ENCODE measurements around the gene ANAPC1.

ANAPC1 gene

GRCh38 chr2:111903930-111904439 is 20.0 kb upstream of the ANAPC1 start:
- Histone ChIP-seq H3K79me1 (ENCODE audit: low read depth, low read length) (no peaks in the 10 kb centered on the region), H2BK120ac (ENCODE audit: low read depth, low read length) (no peak overlapping the region), H2BK12ac (ENCODE audit: low read length) (no peak overlapping the region), H4K8ac (ENCODE audit: low read depth, low read length) (no peak overlapping the region), H3K27me3 (ENCODE audit: control insufficient read depth in 3 of 3, insufficient read depth in 3 of 3, low read depth in 1 of 3, low read length in 3 of 3) (peaks cover 0 to 15% (median 5%) of the 10 kb centered on the region in 3 experiments), H3K4me2 (ENCODE audit: insufficient read depth, low read length, poor library complexity, severe bottlenecking) (no peak overlapping the region), H3K27ac (replicated peaks; ENCODE audit: low read length) (no peak overlapping the region), H2BK5ac (ENCODE audit: low read length) (no peak overlapping the region), H2BK15ac (ENCODE audit: low read length) (no peak overlapping the region), H3K4me3 (ENCODE audit: low read length in 2 of 2) (no peak overlapping the region), H4K91ac (ENCODE audit: low read depth, low read length, poor library complexity) (no peak overlapping the region), H3K36me3 (replicated peaks in 1 of 2; ENCODE audit: control insufficient read depth in 2 of 2, insufficient read depth in 2 of 2, low read length in 2 of 2) (no peaks in the 10 kb centered on the region), H2AFZ (ENCODE audit: low read length) (no peak overlapping the region), H3K9me3 (replicated peaks in 1 of 2; ENCODE audit: control insufficient read depth in 2 of 2, insufficient read depth in 1 of 2, low read depth in 1 of 2, low read length in 2 of 2) (no peaks in the 10 kb centered on the region), H2AK5ac (ENCODE audit: low read depth, low read length) (no peak overlapping the region), H3K9ac (ENCODE audit: low read depth, low read length, poor library complexity) (no peak overlapping the region), H3K14ac (ENCODE audit: low read length) (no peak overlapping the region), H3K4me1 (ENCODE audit: control insufficient read depth in 2 of 2, insufficient read depth in 1 of 2, low read depth in 1 of 2, low read length in 2 of 2) (peaks cover 18 to 33% of the 10 kb centered on the region in 2 donors), H3K4ac (ENCODE audit: low read length) (no peak overlapping the region), H3K18ac (ENCODE audit: low read length) (no peak overlapping the region), H3K23ac (ENCODE audit: low read depth, low read length, poor library complexity) (no peak overlapping the region)
- no CpG with 5 or more reads among the region's 5 CpGs for WGBS, 2 donors (ENCODE audit: extremely low coverage in 2 of 2, insufficient read length in 2 of 2, insufficient replicate concordance in 1 of 2)
- DNase-seq (ENCODE audit: low spot score), result no peak

GRCh38 chr2:111903516-111903915 is 19.5 kb upstream of the ANAPC1 start:
- Histone ChIP-seq H4K8ac (ENCODE audit: low read depth, low read length) (no peak overlapping the region), H2BK5ac (ENCODE audit: low read length) (no peak overlapping the region), H3K36me3 (replicated peaks in 1 of 2; ENCODE audit: control insufficient read depth in 2 of 2, insufficient read depth in 2 of 2, low read length in 2 of 2) (no peaks in the 10 kb centered on the region), H4K91ac (ENCODE audit: low read depth, low read length, poor library complexity) (no peak overlapping the region), H3K27me3 (ENCODE audit: control insufficient read depth in 3 of 3, insufficient read depth in 3 of 3, low read depth in 1 of 3, low read length in 3 of 3) (peaks cover 0 to 18% (median 5%) of the 10 kb centered on the region in 3 experiments), H3K18ac (ENCODE audit: low read length) (no peak overlapping the region), H3K9me3 (replicated peaks in 1 of 2; ENCODE audit: control insufficient read depth in 2 of 2, insufficient read depth in 1 of 2, low read depth in 1 of 2, low read length in 2 of 2) (no peaks in the 10 kb centered on the region), H3K79me1 (ENCODE audit: low read depth, low read length) (no peaks in the 10 kb centered on the region), H3K27ac (replicated peaks; ENCODE audit: low read length) (no peak overlapping the region), H3K23ac (ENCODE audit: low read depth, low read length, poor library complexity) (no peak overlapping the region), H2AK5ac (ENCODE audit: low read depth, low read length) (no peak overlapping the region), H3K4me3 (ENCODE audit: low read length in 2 of 2) (no peak overlapping the region), H3K4me2 (ENCODE audit: insufficient read depth, low read length, poor library complexity, severe bottlenecking) (no peak overlapping the region), H2BK12ac (ENCODE audit: low read length) (no peak overlapping the region), H2AFZ (ENCODE audit: low read length) (no peak overlapping the region), H2BK15ac (ENCODE audit: low read length) (no peak overlapping the region), H2BK120ac (ENCODE audit: low read depth, low read length) (no peak overlapping the region), H3K4me1 (ENCODE audit: control insufficient read depth in 2 of 2, insufficient read depth in 1 of 2, low read depth in 1 of 2, low read length in 2 of 2) (peaks cover 15 to 28% of the 10 kb centered on the region in 2 donors), H3K4ac (ENCODE audit: low read length) (no peak overlapping the region), H3K14ac (ENCODE audit: low read length) (no peak overlapping the region), H3K9ac (ENCODE audit: low read depth, low read length, poor library complexity) (no peak overlapping the region)
- no peak for DNase-seq (ENCODE audit: low spot score)
- no CpG with 5 or more reads among the region's 3 CpGs for WGBS, 2 donors (ENCODE audit: extremely low coverage in 2 of 2, insufficient read length in 2 of 2, insufficient replicate concordance in 1 of 2)

- H3K36me3 ChIP-seq (replicated peaks in 1 of 2; ENCODE audit: control insufficient read depth in 2 of 2, insufficient read depth in 2 of 2, low read length in 2 of 2), result no peaks in the 10 kb centered on the region
- H2AK5ac ChIP-seq (ENCODE audit: low read depth, low read length), result no peak overlapping the region
- H3K9me3 ChIP-seq (replicated peaks in 1 of 2; ENCODE audit: control insufficient read depth in 2 of 2, insufficient read depth in 1 of 2, low read depth in 1 of 2, low read length in 2 of 2), result no peaks in the 10 kb centered on the region
- H2BK120ac ChIP-seq (ENCODE audit: low read depth, low read length), result no peak overlapping the region
- H3K4me2 ChIP-seq (ENCODE audit: insufficient read depth, low read length, poor library complexity, severe bottlenecking), result no peak overlapping the region
- H2BK15ac ChIP-seq (ENCODE audit: low read length), result no peak overlapping the region
- no peak overlapping the region for H4K91ac ChIP-seq (ENCODE audit: low read depth, low read length, poor library complexity)
- no peak overlapping the region for H3K4me3 ChIP-seq (ENCODE audit: low read length in 2 of 2)
- DNase-seq (ENCODE audit: low spot score), result no peak
- no peak overlapping the region for H3K4ac ChIP-seq (ENCODE audit: low read length)
- H3K79me1 ChIP-seq (ENCODE audit: low read depth, low read length), result no peaks in the 10 kb centered on the region
- H3K14ac ChIP-seq (ENCODE audit: low read length), result no peak overlapping the region
- H2BK12ac ChIP-seq (ENCODE audit: low read length), result no peak overlapping the region
- H3K4me1 ChIP-seq (ENCODE audit: control insufficient read depth in 2 of 2, insufficient read depth in 1 of 2, low read depth in 1 of 2, low read length in 2 of 2), result peaks cover 10 to 18% of the 10 kb centered on the region in 2 donors
- H3K23ac ChIP-seq (ENCODE audit: low read depth, low read length, poor library complexity), result no peak overlapping the region
- no CpG with 5 or more reads among the region's 3 CpGs for WGBS, 2 donors (ENCODE audit: extremely low coverage in 2 of 2, insufficient read length in 2 of 2, insufficient replicate concordance in 1 of 2)
- no peak overlapping the region for H3K18ac ChIP-seq (ENCODE audit: low read length)
- H2BK5ac ChIP-seq (ENCODE audit: low read length), result no peak overlapping the region
- peaks cover 0 to 28% (median 5%) of the 10 kb centered on the region in 3 experiments for H3K27me3 ChIP-seq (ENCODE audit: control insufficient read depth in 3 of 3, insufficient read depth in 3 of 3, low read depth in 1 of 3, low read length in 3 of 3)
- no peak overlapping the region for H3K9ac ChIP-seq (ENCODE audit: low read depth, low read length, poor library complexity)
- no peak overlapping the region for H4K8ac ChIP-seq (ENCODE audit: low read depth, low read length)
- no peak overlapping the region for H2AFZ ChIP-seq (ENCODE audit: low read length)
- no peak overlapping the region for H3K27ac ChIP-seq (replicated peaks; ENCODE audit: low read length)
Observed at GRCh38 chr2:111900859-111901258, 16.9 kb upstream of the ANAPC1 start.

GRCh38 chr2:111898703-111899514 is 14.9 kb upstream of the ANAPC1 start:
- peak; percentile 61 for DNase-seq (ENCODE audit: low spot score)

More at GRCh38 chr2:111898703-111899514, 14.9 kb upstream of the ANAPC1 start:
- H2AFZ ChIP-seq (ENCODE audit: low read length), result peak overlapping the region; percentile 99
- H4K91ac ChIP-seq (ENCODE audit: low read depth, low read length, poor library complexity), result no peak overlapping the region
- peaks cover 0 to 28% (median 5%) of the 10 kb centered on the region in 3 experiments for H3K27me3 ChIP-seq (ENCODE audit: control insufficient read depth in 3 of 3, insufficient read depth in 3 of 3, low read depth in 1 of 3, low read length in 3 of 3)
- no peak overlapping the region for H3K27ac ChIP-seq (replicated peaks; ENCODE audit: low read length)
- no peak overlapping the region for H2BK12ac ChIP-seq (ENCODE audit: low read length)
- no peaks in the 10 kb centered on the region for H3K36me3 ChIP-seq (replicated peaks in 1 of 2; ENCODE audit: control insufficient read depth in 2 of 2, insufficient read depth in 2 of 2, low read length in 2 of 2)
- peak overlapping the region; percentile 90 for H3K4me2 ChIP-seq (ENCODE audit: insufficient read depth, low read length, poor library complexity, severe bottlenecking)
- no peaks in the 10 kb centered on the region for H3K9me3 ChIP-seq (replicated peaks in 1 of 2; ENCODE audit: control insufficient read depth in 2 of 2, insufficient read depth in 1 of 2, low read depth in 1 of 2, low read length in 2 of 2)
- no peak overlapping the region for H2AK5ac ChIP-seq (ENCODE audit: low read depth, low read length)
- H3K4me3 ChIP-seq (ENCODE audit: low read length in 2 of 2), result peak overlapping the region; percentile 79 to 96
- H3K9ac ChIP-seq (ENCODE audit: low read depth, low read length, poor library complexity), result peak overlapping the region; percentile 85
- H3K23ac ChIP-seq (ENCODE audit: low read depth, low read length, poor library complexity), result peak overlapping the region; percentile 88
- H3K4me1 ChIP-seq (ENCODE audit: control insufficient read depth in 2 of 2, insufficient read depth in 1 of 2, low read depth in 1 of 2, low read length in 2 of 2), result peaks cover 8 to 15% of the 10 kb centered on the region in 2 donors
- peak overlapping the region; percentile 82 for H3K14ac ChIP-seq (ENCODE audit: low read length)
- H4K8ac ChIP-seq (ENCODE audit: low read depth, low read length), result no peak overlapping the region
- H3K18ac ChIP-seq (ENCODE audit: low read length), result peak overlapping the region; percentile 98
- no CpG with 5 or more reads among the region's 70 CpGs for WGBS, 2 donors (ENCODE audit: extremely low coverage in 2 of 2, insufficient read length in 2 of 2, insufficient replicate concordance in 1 of 2)
- H3K79me1 ChIP-seq (ENCODE audit: low read depth, low read length), result no peaks in the 10 kb centered on the region
- H2BK120ac ChIP-seq (ENCODE audit: low read depth, low read length), result peak overlapping the region; percentile 95
- peak overlapping the region; percentile 84 for H2BK15ac ChIP-seq (ENCODE audit: low read length)
- peak overlapping the region; percentile 68 for H2BK5ac ChIP-seq (ENCODE audit: low read length)
- H3K4ac ChIP-seq (ENCODE audit: low read length), result no peak overlapping the region

Data from neuronal stem cell (in vitro differentiated cells).